HEK293T (cell line): Measurements from ENCODE around the gene ARHGEF39.

Source experiments
- BHLHE40 ChIP-seq: fragments of 450-650 bp; IDR thresholded peaks from 2 replicates; pipeline ENCODE4 v1.6.1; 2016; ENCODE audit warnings: mild to moderate bottlenecking, moderate library complexity, borderline replicate concordance
- CTBP1 ChIP-seq: fragments of 450-650 bp; IDR thresholded peaks from 2 replicates; pipeline ENCODE4 v1.6.1; 2016; ENCODE audit warnings: borderline replicate concordance
- ELF4 ChIP-seq: fragments of 450-650 bp; IDR thresholded peaks from 2 replicates; pipeline ENCODE4 v1.6.1; 2017; ENCODE audit warnings: antibody characterized with exemption
- FOXA1 ChIP-seq: fragments of 450-650 bp; IDR thresholded peaks from 2 replicates; pipeline ENCODE4 v1.6.1; 2016; ENCODE audit warnings: mild to moderate bottlenecking
- FOXK2 ChIP-seq: fragments of 450-650 bp; IDR thresholded peaks from 2 replicates; pipeline ENCODE4 v1.6.1; 2016; ENCODE audit warnings: mild to moderate bottlenecking
- HDGF ChIP-seq: fragments of 450-650 bp; IDR thresholded peaks from 2 replicates; pipeline ENCODE4 v1.6.1; 2017; ENCODE audit warnings: antibody characterized with exemption, borderline replicate concordance
- SUZ12 ChIP-seq: fragments of 450-650 bp; IDR thresholded peaks from 2 replicates; pipeline ENCODE4 v1.6.1; 2016; ENCODE audit warnings: mild to moderate bottlenecking
- ZNF384 ChIP-seq: fragments of 450-650 bp; IDR thresholded peaks from 2 replicates; pipeline ENCODE4 v1.6.1; 2016

GRCh38 chr9:35619800-35620158 is 45.2 kb downstream of the ARHGEF39 start:
- TF ChIP-seq HDGF (no peak), FOXA1 (no peak), ELF4 (no peak), CTBP1 (no peak), SUZ12 (no peak), ZNF384 (no peak), BHLHE40 (no peak), FOXK2 (no peak)
